ENCODE results near the gene HRH1.

GRCh38 chr3:11275926-11276325, 121.6 kb downstream of the HRH1 start:
- no peak for TF ChIP-seq EZH2 (optimal IDR thresholded peaks at IDR 0.05; ENCODE audit: low read depth, low read length)
- TF ChIP-seq CTCF (IDR thresholded peaks at IDR 0.05; ENCODE audit: low read length): no peak
- no peak for TF ChIP-seq EZH2phosphoT487 (IDR thresholded peaks at IDR 0.05; ENCODE audit: low read length)

Data from MM.1S (cell line).